Smooth muscle cell (in vitro differentiated cells): ENCODE results near the gene MED20. TPM values are rescaled to one million over a fixed set of nuclear protein-coding genes. Genes with fewer than 3 reads are reported as not detected.

Experiments
- DNase-seq: peaks from one replicate; lab custom pipeline; 2025; ENCODE audit not compliant: unreplicated experiment; lab: John Stamatoyannopoulos, UW
- H2AFZ ChIP-seq: fragments of 200-600 bp; sonication (generic); 2 replicates; pipeline ENCODE4 v1.6.0; 2016; ENCODE audit warnings: antibody characterized with exemption, low read depth, mild to moderate bottlenecking
- H3F3A ChIP-seq: fragments of 200-600 bp; sonication (generic); 2 replicates; pipeline ENCODE4 v1.6.0; 2017; ENCODE audit warnings: antibody characterized with exemption, low read depth
- H3K27ac ChIP-seq: fragments of 200-600 bp; sonication (generic); 2 replicates; pipeline ENCODE4 v1.5.1; 2016; ENCODE audit warnings: low read depth, mild to moderate bottlenecking
- H3K27me3 ChIP-seq: fragments of 200-600 bp; sonication (generic); 2 replicates; pipeline ENCODE4 v1.6.1; 2016; ENCODE audit warnings: low read depth, mild to moderate bottlenecking
- H3K36me3 ChIP-seq: fragments of 200-600 bp; sonication (generic); 2 replicates; pipeline ENCODE4 v1.5.1; 2016; ENCODE audit warnings: low read depth
- H3K4me1 ChIP-seq: fragments of 200-600 bp; sonication (generic); 2 replicates; pipeline ENCODE4 v1.5.1; 2016; ENCODE audit warnings: low read depth
- H3K4me2 ChIP-seq: fragments of 200-600 bp; sonication (generic); 2 replicates; pipeline ENCODE4 v1.6.0; 2016; ENCODE audit warnings: mild to moderate bottlenecking
- H3K4me3 ChIP-seq: fragments of 200-600 bp; sonication (generic); 2 replicates; pipeline ENCODE4 v1.5.1; 2016; ENCODE audit warnings: mild to moderate bottlenecking
- H3K79me2 ChIP-seq: fragments of 200-600 bp; sonication (generic); 2 replicates; pipeline ENCODE4 v1.6.0; 2016; ENCODE audit warnings: low read depth, mild to moderate bottlenecking
- H3K9ac ChIP-seq: fragments of 200-600 bp; sonication (generic); 2 replicates; pipeline ENCODE4 v1.6.0; 2016; ENCODE audit warnings: low read depth
- H3K9me3 ChIP-seq: fragments of 200-600 bp; sonication (generic); replicated peaks from 2 replicates; pipeline ENCODE4 v1.5.1; 2016; ENCODE audit warnings: low read depth
- H4K20me1 ChIP-seq: fragments of 200-600 bp; sonication (generic); 2 replicates; pipeline ENCODE4 v1.6.0; 2016; ENCODE audit warnings: low read depth
- whole genome bisulfite sequencing: methylation state at CpG from one replicate; pipeline ENCODE4 v1.1.7; 2016; ENCODE audit warnings: low lambda C conversion rate; 5-methylcytosine and 5-hydroxymethylcytosine counted together
- polyA plus RNA-seq: library from polyadenylated mRNA; unstranded; fragments of >200 nt; fragmentation: Nextera tagmentation; extraction: Ambion mirVana; gene quantifications from 2 replicates; pipeline ENCODE4 v1.2.1, GENCODE V29; 2016
- total RNA-seq: library from RNA; depleted of rRNA; stranded (reverse); fragments of >200 nt; gene quantifications from 2 replicates; pipeline ENCODE4 v1.2.3, GENCODE V29; 2014
- TF ChIP-seq, protein P1 (sequence below): fragments of 200-600 bp; sonication (generic); IDR thresholded peaks from 2 replicates; pipeline ENCODE4 v1.5.1; 2017; ENCODE audit warnings: borderline replicate concordance, mild to moderate bottlenecking, antibody characterized with exemption; ENCODE audit not compliant: insufficient read depth, poor library complexity, severe bottlenecking

The MED20 gene
- total and polyA plus RNA-seq, 2 experiments from 2014 or later: 13.2 to 14.9 TPM

GRCh38 chr6:41927253-41927652 is 6.3 kb upstream of the MED20 start:
- TF ChIP-seq, protein P1, sequence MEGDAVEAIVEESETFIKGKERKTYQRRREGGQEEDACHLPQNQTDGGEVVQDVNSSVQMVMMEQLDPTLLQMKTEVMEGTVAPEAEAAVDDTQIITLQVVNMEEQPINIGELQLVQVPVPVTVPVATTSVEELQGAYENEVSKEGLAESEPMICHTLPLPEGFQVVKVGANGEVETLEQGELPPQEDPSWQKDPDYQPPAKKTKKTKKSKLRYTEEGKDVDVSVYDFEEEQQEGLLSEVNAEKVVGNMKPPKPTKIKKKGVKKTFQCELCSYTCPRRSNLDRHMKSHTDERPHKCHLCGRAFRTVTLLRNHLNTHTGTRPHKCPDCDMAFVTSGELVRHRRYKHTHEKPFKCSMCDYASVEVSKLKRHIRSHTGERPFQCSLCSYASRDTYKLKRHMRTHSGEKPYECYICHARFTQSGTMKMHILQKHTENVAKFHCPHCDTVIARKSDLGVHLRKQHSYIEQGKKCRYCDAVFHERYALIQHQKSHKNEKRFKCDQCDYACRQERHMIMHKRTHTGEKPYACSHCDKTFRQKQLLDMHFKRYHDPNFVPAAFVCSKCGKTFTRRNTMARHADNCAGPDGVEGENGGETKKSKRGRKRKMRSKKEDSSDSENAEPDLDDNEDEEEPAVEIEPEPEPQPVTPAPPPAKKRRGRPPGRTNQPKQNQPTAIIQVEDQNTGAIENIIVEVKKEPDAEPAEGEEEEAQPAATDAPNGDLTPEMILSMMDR: no peak
- no peaks in the 10 kb centered on the region for H3K27me3 ChIP-seq
- H3K36me3 ChIP-seq: peaks cover 10% of the 10 kb centered on the region
- peaks cover 11% of the 10 kb centered on the region for H3K4me1 ChIP-seq
- no peak overlapping the region for H3K27ac ChIP-seq
- no peak overlapping the region for H2AFZ ChIP-seq
- no peak for DNase-seq
- no peak overlapping the region for H3K4me2 ChIP-seq
- H3K9me3 ChIP-seq: no peaks in the 10 kb centered on the region
- no peaks in the 10 kb centered on the region for H4K20me1 ChIP-seq
- 96% methylated on average over 6 of the region's 6 CpGs for WGBS
- H3F3A ChIP-seq: no peaks in the 10 kb centered on the region
- H3K9ac ChIP-seq: no peak overlapping the region
- peaks cover 39% of the 10 kb centered on the region for H3K79me2 ChIP-seq
- H3K4me3 ChIP-seq: no peak overlapping the region

GRCh38 chr6:41922154-41922553 is 1.2 kb upstream of the MED20 start:
- H4K20me1 ChIP-seq: no peaks in the 10 kb centered on the region
- H3K4me2 ChIP-seq: peak overlapping the region; percentile 97
- peak overlapping the region; percentile 92 for H2AFZ ChIP-seq
- no peak for DNase-seq
- TF ChIP-seq, protein P1: no peak
- H3K79me2 ChIP-seq: peaks cover 68% of the 10 kb centered on the region
- peak overlapping the region; percentile 99 for H3K27ac ChIP-seq
- H3K27me3 ChIP-seq: no peaks in the 10 kb centered on the region
- peaks cover 25% of the 10 kb centered on the region for H3K4me1 ChIP-seq
- peak overlapping the region; percentile 81 for H3K4me3 ChIP-seq
- peak overlapping the region; percentile 99 for H3K9ac ChIP-seq
- 13% methylated on average over 7 of the region's 7 CpGs for WGBS
- H3K9me3 ChIP-seq: no peaks in the 10 kb centered on the region
- H3F3A ChIP-seq: no peaks in the 10 kb centered on the region
- H3K36me3 ChIP-seq: no peaks in the 10 kb centered on the region

- H3K4me3 ChIP-seq: peak overlapping the region; percentile 81
- H3K79me2 ChIP-seq: peaks cover 72% of the 10 kb centered on the region
- TF ChIP-seq, protein P1: no peak
- no peaks in the 10 kb centered on the region for H3K36me3 ChIP-seq
- no peaks in the 10 kb centered on the region for H3K27me3 ChIP-seq
- peak overlapping the region; percentile 99 for H3K27ac ChIP-seq
- H3K9me3 ChIP-seq: no peaks in the 10 kb centered on the region
- peak overlapping the region; percentile 92 for H2AFZ ChIP-seq
- peak overlapping the region; percentile 97 for H3K4me2 ChIP-seq
- no peaks in the 10 kb centered on the region for H3F3A ChIP-seq
- no peak for DNase-seq
- H3K9ac ChIP-seq: peak overlapping the region; percentile 99
- WGBS: under 1% methylated on average over 17 of the region's 20 CpGs
- peaks cover 25% of the 10 kb centered on the region for H3K4me1 ChIP-seq
- no peaks in the 10 kb centered on the region for H4K20me1 ChIP-seq
Measured at GRCh38 chr6:41921712-41921998, 716 bp upstream of the MED20 start.

DNA sequence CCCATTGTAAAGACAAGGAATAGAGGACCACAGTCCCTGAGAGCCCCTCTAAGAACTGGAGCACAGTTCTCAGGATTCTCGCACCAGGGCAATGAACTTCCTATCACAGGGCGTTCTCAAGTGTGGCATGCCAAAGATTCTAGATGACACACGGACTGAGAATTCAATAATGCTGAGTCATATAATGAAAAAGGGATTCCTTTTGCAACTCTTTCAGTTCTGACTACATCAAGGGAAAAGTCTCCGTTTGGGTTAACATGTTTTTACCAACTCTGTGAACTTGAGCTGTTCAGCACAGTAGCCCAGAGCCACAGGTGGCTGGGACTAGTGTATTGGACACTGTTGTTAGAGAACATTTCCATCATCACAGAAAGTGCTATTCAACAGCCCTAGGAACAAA is 3.4 kb downstream of the MED20 start:
- Histone ChIP-seq H3K79me2 (peaks cover 49% of the 10 kb centered on the region), H3K9me3 (no peaks in the 10 kb centered on the region), H3K4me3 (no peak overlapping the region), H3K4me1 (peaks cover 17% of the 10 kb centered on the region), H4K20me1 (no peaks in the 10 kb centered on the region), H3K27ac (peak overlapping the region; percentile 76), H3F3A (no peaks in the 10 kb centered on the region), H3K36me3 (no peaks in the 10 kb centered on the region), H3K4me2 (peak overlapping the region; percentile 26), H3K27me3 (no peaks in the 10 kb centered on the region), H3K9ac (peak overlapping the region; percentile 13), H2AFZ (no peak overlapping the region)
- TF ChIP-seq, protein P1: no peak
- no peak for DNase-seq
- 27% methylated on average over 4 of the region's 4 CpGs for WGBS
